Stimulated activated CD8-positive, alpha-beta memory T cell treated with anti-CD3 and anti-CD28 coated beads, Interleukin-15, amount 100 ng/mL, for 1 hour (primary cell): ENCODE data around the gene RLN2.
"Not testable (repeated sequence)": the region's sequence is repeated elsewhere in the genome, so short reads cannot be mapped to it uniquely, and the experiment has no call there.

Source experiments
- DNase-seq: peaks from one replicate; pipeline ENCODE4 v3.0.0-alpha.2; 2020; ENCODE audit warnings: low read depth

The RLN2 gene

GRCh38 chr9:5303840-5304795 lies at the start of gene RLN2:
Gene RLN2 (minus strand): TSS chr9:5304716. CDS start chr9:5304580, 136 bp downstream.
- not testable (repeated sequence) for DNase-seq

- DNase-seq, result no peak
Observed at GRCh38 chr9:5354184-5354583, 49.7 kb upstream of the RLN2 start.

GRCh38 chr9:5352637-5353248 lies 48.2 kb upstream of the RLN2 start:
- no peak for DNase-seq

GRCh38 chr9:5338992-5339981 lies 34.8 kb upstream of the RLN2 start, which contains the start of gene RLN1:
Gene RLN1 (minus strand): TSS chr9:5339876. CDS start chr9:5339746, 130 bp downstream.
- not testable (repeated sequence) for DNase-seq

- DNase-seq, result no peak
Observed at GRCh38 chr9:5336688-5337087, 32.2 kb upstream of the RLN2 start.

GRCh38 chr9:5331276-5331675 lies 26.8 kb upstream of the RLN2 start:
- DNase-seq, result not testable (repeated sequence)

- no peak for DNase-seq
Observed at GRCh38 chr9:5326893-5327548, 22.5 kb upstream of the RLN2 start.

- no peak for DNase-seq
Observed at GRCh38 chr9:5326187-5326586, 21.7 kb upstream of the RLN2 start.

GRCh38 chr9:5321601-5322000 lies 17.1 kb upstream of the RLN2 start:
- DNase-seq, result not testable (repeated sequence)

- DNase-seq, result no peak
Observed at GRCh38 chr9:5321058-5321457, 16.5 kb upstream of the RLN2 start.

GRCh38 chr9:5316406-5316805 lies 11.9 kb upstream of the RLN2 start:
- not testable (repeated sequence) for DNase-seq

GRCh38 chr9:5315187-5315923 lies 10.8 kb upstream of the RLN2 start:
- DNase-seq, result no peak

GRCh38 chr9:5310851-5311250 lies 6.3 kb upstream of the RLN2 start:
- no peak for DNase-seq

- no peak for DNase-seq
Observed at GRCh38 chr9:5305741-5306140, 1.2 kb upstream of the RLN2 start.

- no peak for DNase-seq
Observed at GRCh38 chr9:5301544-5301943, 3.0 kb downstream of the RLN2 start.

- no peak for DNase-seq
Observed at GRCh38 chr9:5292141-5292540, 12.4 kb downstream of the RLN2 start.

GRCh38 chr9:5288591-5288990 lies 15.9 kb downstream of the RLN2 start:
- DNase-seq, result no peak

GRCh38 chr9:5286262-5286661 lies 18.3 kb downstream of the RLN2 start:
- no peak for DNase-seq

- DNase-seq, result no peak
Observed at GRCh38 chr9:5278486-5278885, 26.0 kb downstream of the RLN2 start.

- DNase-seq, result no peak
Observed at GRCh38 chr9:5274770-5275169, 29.7 kb downstream of the RLN2 start.

GRCh38 chr9:5269249-5269715 lies 35.2 kb downstream of the RLN2 start:
- no peak for DNase-seq
